K562 (cell line): ENCODE data around the gene CABP7. TPM values are rescaled to one million over a fixed set of nuclear protein-coding genes. Genes with fewer than 3 reads are reported as not detected.

ENCODE experiments used
- MCM7 ChIP-seq, 2 experiments: fragments of 450-650 bp; IDR thresholded peaks; 2 replicates each; pipeline ENCODE4 v1.6.1; 2016 to 2018
- SREBF2 ChIP-seq: sonication (generic); formaldehyde crosslinking; IDR thresholded peaks from 2 replicates; pipeline ENCODE4 v1.4.0; 2020; ENCODE audit warnings: mild to moderate bottlenecking, missing genetic modification reagents
- SRSF1 ChIP-seq: fragments of 200-400 bp; formaldehyde crosslinking; IDR thresholded peaks from 2 replicates; pipeline ENCODE4 v1.6.1; 2017; ENCODE audit warnings: mild to moderate bottlenecking, low read depth, low read length, moderate library complexity
- ZFX ChIP-seq: sonication (generic); formaldehyde crosslinking; IDR thresholded peaks from 2 replicates; pipeline ENCODE4 v1.8.0; 2022; ENCODE audit warnings: mild to moderate bottlenecking, missing genetic modification reagents, moderate library complexity
- polyA plus RNA-seq, 8 experiments: library from polyadenylated mRNA; depleted of rRNA in 4 of 8; stranded (reverse) in 5 of 8; unstranded in 3 of 8; fragments of >200 nt; fragmentation: Nextera tagmentation in 2 of 8; fragmentation: Illumina TruSeq in 1 of 8; extraction: Ambion mirVana in 2 of 8; extraction: Trizol in 1 of 8; gene quantifications; 2 replicates each; pipeline versions ENCODE4 v1.2.1 to v1.2.3, GENCODE V29; 2011 to 2014; ENCODE audit warnings: inconsistent platforms in 1 of 8, missing spikeins in 1 of 8
- total RNA-seq, 7 experiments: library from RNA; depleted of rRNA in 6 of 7; stranded (reverse); fragments of >200 nt in 6 of 7; fragmentation: Illumina TruSeq in 2 of 7; extraction: Trizol in 2 of 7; gene quantifications; 2 replicates each; pipeline versions ENCODE4 v1.2.1 to v1.2.3, GENCODE V29; 2011 to 2021; ENCODE audit warnings: low replicate concordance in 1 of 7
- TF ChIP-seq, protein P1 (sequence below): fragments of 450-650 bp; IDR thresholded peaks from 2 replicates; pipeline ENCODE4 v1.6.1; 2016; ENCODE audit warnings: low read depth

CABP7 gene
- total and polyA plus RNA-seq, 9 of the 15 experiments (the other 6 are each of a cell fraction or from before 2014, with no cell fraction given): not detected

GRCh38 chr22:29722151-29722550, 2.3 kb downstream of the CABP7 start (continued):
- TF ChIP-seq ZFX (CRISPR knock-in tag): no peak
- no peak for TF ChIP-seq SRSF1
- TF ChIP-seq SREBF2: no peak
- no peak for TF ChIP-seq MCM7 (IDR thresholded peaks at IDR 0.05)
- TF ChIP-seq, protein P1, sequence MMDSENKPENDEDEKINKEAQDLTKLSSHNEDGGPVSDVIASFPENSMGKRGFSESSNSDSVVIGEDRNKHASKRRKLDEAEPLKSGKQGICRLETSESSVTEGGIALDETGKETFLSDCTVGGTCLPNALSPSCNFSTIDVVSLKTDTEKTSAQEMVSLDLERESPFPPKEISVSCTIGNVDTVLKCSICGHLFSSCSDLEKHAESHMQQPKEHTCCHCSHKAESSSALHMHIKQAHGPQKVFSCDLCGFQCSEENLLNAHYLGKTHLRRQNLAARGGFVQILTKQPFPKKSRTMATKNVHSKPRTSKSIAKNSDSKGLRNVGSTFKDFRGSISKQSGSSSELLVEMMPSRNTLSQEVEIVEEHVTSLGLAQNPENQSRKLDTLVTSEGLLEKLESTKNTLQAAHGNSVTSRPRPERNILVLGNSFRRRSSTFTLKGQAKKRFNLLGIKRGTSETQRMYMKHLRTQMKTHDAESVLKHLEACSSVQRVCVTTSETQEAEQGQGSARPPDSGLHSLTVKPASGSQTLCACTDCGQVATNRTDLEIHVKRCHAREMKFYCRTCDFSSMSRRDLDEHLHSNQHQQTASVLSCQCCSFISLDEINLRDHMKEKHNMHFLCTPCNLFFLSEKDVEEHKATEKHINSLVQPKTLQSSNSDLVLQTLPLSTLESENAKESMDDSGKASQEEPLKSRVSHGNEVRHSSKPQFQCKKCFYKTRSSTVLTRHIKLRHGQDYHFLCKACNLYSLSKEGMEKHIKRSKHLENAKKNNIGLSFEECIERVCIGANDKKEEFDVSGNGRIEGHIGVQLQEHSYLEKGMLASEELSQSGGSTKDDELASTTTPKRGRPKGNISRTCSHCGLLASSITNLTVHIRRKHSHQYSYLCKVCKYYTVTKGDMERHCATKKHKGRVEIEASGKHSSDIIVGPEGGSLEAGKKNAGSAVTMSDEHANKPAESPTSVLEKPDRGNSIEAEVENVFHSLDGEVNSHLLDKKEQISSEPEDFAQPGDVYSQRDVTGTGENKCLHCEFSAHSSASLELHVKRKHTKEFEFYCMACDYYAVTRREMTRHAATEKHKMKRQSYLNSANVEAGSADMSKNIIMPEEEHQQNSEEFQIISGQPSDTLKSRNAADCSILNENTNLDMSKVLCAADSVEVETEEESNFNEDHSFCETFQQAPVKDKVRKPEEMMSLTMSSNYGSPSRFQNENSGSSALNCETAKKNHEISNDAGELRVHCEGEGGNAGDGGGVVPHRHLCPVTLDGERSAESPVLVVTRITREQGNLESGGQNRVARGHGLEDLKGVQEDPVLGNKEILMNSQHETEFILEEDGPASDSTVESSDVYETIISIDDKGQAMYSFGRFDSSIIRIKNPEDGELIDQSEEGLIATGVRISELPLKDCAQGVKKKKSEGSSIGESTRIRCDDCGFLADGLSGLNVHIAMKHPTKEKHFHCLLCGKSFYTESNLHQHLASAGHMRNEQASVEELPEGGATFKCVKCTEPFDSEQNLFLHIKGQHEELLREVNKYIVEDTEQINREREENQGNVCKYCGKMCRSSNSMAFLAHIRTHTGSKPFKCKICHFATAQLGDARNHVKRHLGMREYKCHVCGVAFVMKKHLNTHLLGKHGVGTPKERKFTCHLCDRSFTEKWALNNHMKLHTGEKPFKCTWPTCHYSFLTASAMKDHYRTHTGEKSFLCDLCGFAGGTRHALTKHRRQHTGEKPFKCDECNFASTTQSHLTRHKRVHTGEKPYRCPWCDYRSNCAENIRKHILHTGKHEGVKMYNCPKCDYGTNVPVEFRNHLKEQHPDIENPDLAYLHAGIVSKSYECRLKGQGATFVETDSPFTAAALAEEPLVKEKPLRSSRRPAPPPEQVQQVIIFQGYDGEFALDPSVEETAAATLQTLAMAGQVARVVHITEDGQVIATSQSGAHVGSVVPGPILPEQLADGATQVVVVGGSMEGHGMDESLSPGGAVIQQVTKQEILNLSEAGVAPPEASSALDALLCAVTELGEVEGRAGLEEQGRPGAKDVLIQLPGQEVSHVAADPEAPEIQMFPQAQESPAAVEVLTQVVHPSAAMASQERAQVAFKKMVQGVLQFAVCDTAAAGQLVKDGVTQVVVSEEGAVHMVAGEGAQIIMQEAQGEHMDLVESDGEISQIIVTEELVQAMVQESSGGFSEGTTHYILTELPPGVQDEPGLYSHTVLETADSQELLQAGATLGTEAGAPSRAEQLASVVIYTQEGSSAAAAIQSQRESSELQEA: no peak
